Neural cell (in vitro differentiated cells): Measurements from ENCODE around the gene CGRRF1. TPM values are rescaled to one million over a fixed set of nuclear protein-coding genes. Genes with fewer than 3 reads are reported as not detected.

Experiments used
- H2AFZ ChIP-seq: fragments of 200-600, 300-800 bp; sonication (generic), shearing (Covaris generic); 2 replicates; pipeline ENCODE4 v1.6.0; 2014; ENCODE audit warnings: low read depth, mild to moderate bottlenecking, antibody characterized with exemption, low read length, moderate library complexity
- H3F3A ChIP-seq: fragments of 200-600 bp; shearing (Covaris generic); 2 replicates; pipeline ENCODE4 v1.6.1; 2016; ENCODE audit warnings: mild to moderate bottlenecking, moderate library complexity, mixed read lengths, antibody characterized with exemption, low read length; ENCODE audit not compliant: insufficient read depth, poor library complexity, severe bottlenecking
- H3K27ac ChIP-seq: fragments of 200-600, 300-800 bp; sonication (generic), shearing (Covaris generic); 2 replicates; pipeline ENCODE4 v1.5.1; 2014; ENCODE audit warnings: mild to moderate bottlenecking, low read length, moderate library complexity
- H3K27me3 ChIP-seq: fragments of 300-800, 200-600 bp; sonication (generic), shearing (Covaris generic); 2 replicates; pipeline ENCODE4 v1.6.0; 2014; ENCODE audit warnings: mild to moderate bottlenecking, low read depth, low read length, moderate library complexity; ENCODE audit not compliant: insufficient read depth
- H3K36me3 ChIP-seq: fragments of 300-800, 200-600 bp; sonication (generic), shearing (Covaris generic); 2 replicates; pipeline ENCODE4 v1.5.1; 2014; ENCODE audit warnings: mild to moderate bottlenecking, antibody characterized with exemption, low read length, moderate library complexity; ENCODE audit not compliant: insufficient read depth
- H3K4me2 ChIP-seq: fragments of 300-800, 200-600 bp; sonication (generic), shearing (Covaris generic); 2 replicates; pipeline ENCODE4 v1.6.0; 2014; ENCODE audit warnings: mild to moderate bottlenecking, low read length
- H3K4me3 ChIP-seq: fragments of 300-800, 200-600 bp; sonication (generic), shearing (Covaris generic); 2 replicates; pipeline ENCODE4 v1.5.1; 2014; ENCODE audit warnings: mild to moderate bottlenecking, low read length, moderate library complexity
- H3K79me2 ChIP-seq: fragments of 200-600 bp; shearing (Covaris generic); replicated peaks from 2 replicates; pipeline ENCODE4 v1.6.0; 2014; ENCODE audit warnings: mild to moderate bottlenecking, low read length, moderate library complexity; ENCODE audit not compliant: insufficient read depth
- H3K9ac ChIP-seq: fragments of 300-800, 200-600 bp; sonication (generic), shearing (Covaris generic); 2 replicates; pipeline ENCODE4 v1.6.1; 2016; ENCODE audit warnings: mild to moderate bottlenecking, low read length, mixed read lengths
- H3K9me2 ChIP-seq: fragments of 200-600 bp; shearing (Covaris generic); 2 replicates; pipeline ENCODE4 v1.6.1; 2016; ENCODE audit warnings: mild to moderate bottlenecking, low read length, mixed read lengths; ENCODE audit not compliant: insufficient read depth
- H3K9me3 ChIP-seq: fragments of 200-600, 300-800 bp; sonication (generic), shearing (Covaris generic); 2 replicates; pipeline ENCODE4 v1.6.1; 2016; ENCODE audit warnings: mild to moderate bottlenecking, mixed run types, low read length, moderate library complexity, mixed read lengths
- H4K20me1 ChIP-seq: fragments of 200-600 bp; shearing (Covaris generic); 2 replicates; pipeline ENCODE4 v1.6.1; 2016; ENCODE audit warnings: mild to moderate bottlenecking, mixed run types; ENCODE audit not compliant: insufficient read depth
- CTCF ChIP-seq: fragments of 450-650 bp; IDR thresholded peaks from 2 replicates; pipeline ENCODE4 v1.5.1; 2014; ENCODE audit warnings: antibody characterized with exemption, mild to moderate bottlenecking, moderate library complexity; ENCODE audit not compliant: poor library complexity, severe bottlenecking
- EP300 ChIP-seq: fragments of 450-650 bp; conservative IDR thresholded peaks from 2 replicates; pipeline ENCODE4 v1.6.1; 2014; ENCODE audit warnings: antibody characterized with exemption, mild to moderate bottlenecking, moderate library complexity; ENCODE audit not compliant: poor library complexity, severe bottlenecking
- EZH2 ChIP-seq: fragments of 200-600, 300-800 bp; shearing (Covaris generic), sonication (generic); IDR thresholded peaks from 2 replicates; pipeline ENCODE4 v1.6.1; 2014; ENCODE audit warnings: antibody characterized with exemption, low read length, borderline replicate concordance, mild to moderate bottlenecking; ENCODE audit not compliant: insufficient read depth, poor library complexity, severe bottlenecking
- MXI1 ChIP-seq: fragments of 450-650 bp; conservative IDR thresholded peaks from 2 replicates; pipeline ENCODE4 v1.6.1; 2014; ENCODE audit warnings: antibody characterized with exemption, mild to moderate bottlenecking; ENCODE audit not compliant: poor library complexity, severe bottlenecking
- POLR2AphosphoS5 ChIP-seq: IDR thresholded peaks from 2 replicates; pipeline ENCODE4 v1.6.1; 2012
- RAD21 ChIP-seq: fragments of 450-650 bp; conservative IDR thresholded peaks from 2 replicates; pipeline ENCODE4 v1.6.1; 2014; ENCODE audit warnings: antibody characterized with exemption, mild to moderate bottlenecking, moderate library complexity
- REST ChIP-seq: IDR thresholded peaks from 2 replicates; pipeline ENCODE4 v1.6.1; 2012; ENCODE audit warnings: borderline replicate concordance
- SMC3 ChIP-seq: fragments of 450-650 bp; conservative IDR thresholded peaks from 2 replicates; pipeline ENCODE4 v1.6.1; 2014; ENCODE audit warnings: antibody characterized with exemption, mild to moderate bottlenecking, moderate library complexity; ENCODE audit not compliant: poor library complexity
- TAF1 ChIP-seq: IDR thresholded peaks from 2 replicates; pipeline ENCODE4 v1.6.1; 2012; ENCODE audit warnings: low read depth
- polyA plus RNA-seq: library from polyadenylated mRNA; depleted of rRNA; stranded (reverse); fragments of >200 nt; gene quantifications from 2 replicates; pipeline ENCODE4 v1.2.3, GENCODE V29; 2014

Gene CGRRF1
- polyA plus RNA-seq, 1 donor from 2014 or later = 31.0 TPM

GRCh38 chr14:54478636-54479215 is 31.0 kb upstream of the CGRRF1 start:
- Histone ChIP-seq H3K9me3 (no peaks in the 10 kb centered on the region), H3K9ac (no peak overlapping the region), H3K27me3 (no peaks in the 10 kb centered on the region), H3K9me2 (no peaks in the 10 kb centered on the region), H3K4me2 (no peak overlapping the region), H3K79me2 (peaks cover 5% of the 10 kb centered on the region), H3K36me3 (no peaks in the 10 kb centered on the region), H2AFZ (no peak overlapping the region), H3F3A (no peaks in the 10 kb centered on the region), H3K27ac (no peak overlapping the region), H3K4me3 (no peak overlapping the region), H4K20me1 (no peaks in the 10 kb centered on the region)
- TF ChIP-seq TAF1 = no peak

GRCh38 chr14:54480830-54481562 is 28.7 kb upstream of the CGRRF1 start:
- Histone ChIP-seq H3K9ac (no peak overlapping the region), H2AFZ (no peak overlapping the region), H3K27ac (no peak overlapping the region), H3F3A (no peaks in the 10 kb centered on the region), H4K20me1 (no peaks in the 10 kb centered on the region), H3K9me2 (no peaks in the 10 kb centered on the region), H3K27me3 (no peaks in the 10 kb centered on the region), H3K79me2 (peaks cover 24% of the 10 kb centered on the region), H3K36me3 (no peaks in the 10 kb centered on the region), H3K4me3 (no peak overlapping the region), H3K4me2 (no peak overlapping the region), H3K9me3 (no peaks in the 10 kb centered on the region)
- TF ChIP-seq POLR2AphosphoS5 (no peak), REST (no peak), TAF1 (no peak), EZH2 (no peak), SMC3 (no peak)

- TF ChIP-seq CTCF (no peak), SMC3 (no peak), RAD21 (no peak), REST (no peak), MXI1 (no peak), POLR2AphosphoS5 (no peak), TAF1 (no peak), EP300 (no peak), EZH2 (no peak)
- Histone ChIP-seq H3K9me3 (no peaks in the 10 kb centered on the region), H3K4me2 (no peak overlapping the region), H3K9me2 (no peaks in the 10 kb centered on the region), H2AFZ (no peak overlapping the region), H3K27ac (no peak overlapping the region), H4K20me1 (no peaks in the 10 kb centered on the region), H3K27me3 (no peaks in the 10 kb centered on the region), H3K9ac (no peak overlapping the region), H3K4me3 (no peak overlapping the region), H3K79me2 (peaks cover 31% of the 10 kb centered on the region), H3K36me3 (no peaks in the 10 kb centered on the region), H3F3A (no peaks in the 10 kb centered on the region)
Observed at GRCh38 chr14:54481695-54482094, 28.0 kb upstream of the CGRRF1 start.
